Fibroblast of skin of abdomen (primary cell): ENCODE data around the gene AURKAIP1.

ENCODE experiments used
- DNase-seq: peaks from one replicate; pipeline ENCODE4 v3.0.0-alpha.2; 2013

Gene AURKAIP1

DNA sequence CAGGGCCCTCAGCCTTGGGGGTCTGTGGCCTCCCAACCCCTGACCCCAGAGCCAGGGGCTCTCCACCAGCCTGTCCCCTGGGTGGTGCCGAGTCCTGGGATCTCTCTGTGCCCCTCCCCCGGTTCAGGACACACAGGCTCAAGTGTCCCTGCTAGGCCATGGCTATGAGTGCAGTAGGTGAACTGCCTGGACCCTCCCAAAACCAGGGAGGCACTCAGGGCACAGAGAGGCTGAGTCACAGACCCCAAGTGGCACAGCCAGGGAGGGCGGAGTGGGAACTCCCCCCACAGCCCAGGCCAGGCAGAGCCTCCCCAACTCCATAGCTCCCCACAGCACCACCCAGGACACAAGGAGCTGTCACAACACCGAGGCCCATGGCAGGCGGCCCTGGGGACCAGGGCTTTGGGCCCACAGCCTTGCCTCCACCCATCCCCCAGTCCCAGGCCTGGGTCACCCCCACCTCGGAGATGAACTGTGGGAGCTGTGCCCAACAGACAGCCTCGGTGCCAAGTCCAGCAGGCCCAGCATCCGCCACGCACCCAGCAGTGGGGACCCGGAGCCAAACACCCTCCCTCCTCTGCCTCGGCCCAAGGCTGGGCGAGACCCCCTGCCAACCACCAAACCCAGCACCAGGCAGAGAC lies 29.0 kb downstream of the AURKAIP1 start:
- no peak for DNase-seq

DNA sequence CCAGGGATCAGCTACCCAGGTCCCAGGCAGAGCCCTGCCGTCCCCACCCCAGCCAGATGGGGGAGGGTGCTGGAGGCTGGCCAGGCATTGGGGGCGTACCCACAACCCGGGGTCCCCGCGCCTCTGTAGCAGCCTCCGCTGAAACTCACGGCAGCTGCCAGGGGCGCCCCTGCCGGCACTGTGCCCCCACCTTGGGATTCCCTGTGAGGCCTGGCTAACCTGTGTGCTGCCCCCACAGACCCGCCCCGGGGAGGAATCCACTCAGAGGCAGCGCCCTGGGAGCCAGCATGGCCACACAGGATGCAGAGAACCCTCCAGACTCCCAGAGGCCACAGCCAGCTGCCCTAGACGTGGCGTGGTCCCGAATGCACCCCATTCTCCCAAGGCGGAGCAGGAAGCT lies 29.6 kb downstream of the AURKAIP1 start:
- DNase-seq: no peak

DNA sequence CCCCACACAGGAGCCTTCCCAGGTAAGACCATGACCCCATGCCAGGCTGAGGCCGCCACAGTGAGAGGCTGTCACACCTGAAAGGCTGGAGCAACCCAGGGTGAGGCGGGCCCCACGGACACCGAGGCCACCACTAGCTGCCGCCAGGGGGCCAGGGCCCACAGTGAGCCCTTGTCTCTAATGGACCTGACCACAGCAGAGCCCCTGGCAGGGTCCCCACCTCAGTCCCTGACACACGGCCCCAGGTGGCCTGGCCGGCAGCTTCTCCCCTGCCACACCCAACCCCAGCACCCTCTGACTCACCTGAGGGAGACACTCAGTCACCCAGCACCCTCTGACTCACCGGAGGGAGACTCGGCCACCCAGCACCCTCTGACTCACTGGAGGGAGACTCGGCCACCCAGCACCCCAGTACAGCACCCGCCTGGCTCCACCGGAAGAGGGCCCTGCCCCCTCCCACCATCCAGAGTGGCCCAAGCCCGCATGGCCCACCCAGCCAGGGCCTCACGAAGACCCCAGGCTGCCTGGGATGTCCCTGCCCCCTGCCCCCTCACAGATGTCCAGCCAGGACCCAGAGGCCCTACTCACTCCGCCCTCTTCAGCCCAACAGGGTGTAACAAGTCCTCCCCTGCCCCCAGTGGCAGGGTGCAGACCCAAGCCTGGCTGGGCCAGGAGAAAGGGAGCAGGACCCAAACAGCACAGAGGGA lies 30.2 kb downstream of the AURKAIP1 start:
- peak; percentile 51 for DNase-seq

- no peak for DNase-seq
These were observed 31.1 kb downstream of the AURKAIP1 start for GRCh38 chr1:1343811-1344421.

- DNase-seq: no peak
These were observed 32.4 kb downstream of the AURKAIP1 start for GRCh38 chr1:1342584-1343115.

DNA sequence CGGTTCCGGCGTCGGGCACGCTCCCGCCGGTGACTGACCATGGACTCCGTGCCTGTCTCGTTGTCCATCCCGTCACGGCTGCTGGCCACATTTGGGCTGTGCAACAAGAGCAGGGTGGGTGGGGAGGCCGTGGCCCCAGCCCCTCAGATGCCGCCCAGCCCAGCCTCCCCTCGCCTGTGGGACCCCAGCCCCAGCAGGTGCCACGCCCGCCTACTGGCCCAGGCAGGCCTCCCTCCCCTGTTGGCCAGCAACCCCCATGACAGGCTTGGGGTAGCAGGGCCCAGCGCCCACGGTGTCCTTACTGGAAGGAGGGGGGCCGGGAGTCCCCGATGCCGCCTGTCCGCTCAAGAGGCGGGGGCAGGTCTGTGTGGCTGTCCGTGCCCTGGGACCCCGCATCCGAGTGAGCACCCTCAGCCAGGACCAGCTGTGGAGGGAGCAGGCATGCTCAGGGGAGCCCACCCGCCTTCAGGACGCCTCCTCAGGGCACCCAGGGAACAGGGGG lies 32.9 kb downstream of the AURKAIP1 start:
- DNase-seq: no peak

DNA sequence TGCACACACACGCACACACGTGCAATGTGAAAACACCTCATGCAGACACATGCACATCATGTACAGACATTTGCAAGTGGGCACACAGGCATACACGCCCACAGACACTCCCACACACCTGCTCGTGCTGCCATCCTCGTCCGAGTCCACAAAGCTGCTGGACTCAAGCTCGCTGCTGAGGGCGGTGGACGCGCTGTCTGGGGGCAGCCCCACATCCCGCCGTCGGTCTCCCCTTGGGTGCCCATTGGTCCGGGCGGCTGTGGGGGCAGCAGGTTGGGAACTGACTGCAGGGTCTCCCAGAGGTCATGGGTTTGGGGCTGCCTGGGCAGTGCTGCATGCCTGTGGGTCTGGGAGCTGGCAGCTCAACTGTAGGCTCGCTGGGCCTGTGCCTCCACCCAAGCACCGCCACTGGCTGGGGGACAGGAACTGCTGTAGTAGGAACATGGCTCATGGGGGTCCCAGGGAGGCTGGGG lies 33.4 kb downstream of the AURKAIP1 start:
- DNase-seq: no peak

DNA sequence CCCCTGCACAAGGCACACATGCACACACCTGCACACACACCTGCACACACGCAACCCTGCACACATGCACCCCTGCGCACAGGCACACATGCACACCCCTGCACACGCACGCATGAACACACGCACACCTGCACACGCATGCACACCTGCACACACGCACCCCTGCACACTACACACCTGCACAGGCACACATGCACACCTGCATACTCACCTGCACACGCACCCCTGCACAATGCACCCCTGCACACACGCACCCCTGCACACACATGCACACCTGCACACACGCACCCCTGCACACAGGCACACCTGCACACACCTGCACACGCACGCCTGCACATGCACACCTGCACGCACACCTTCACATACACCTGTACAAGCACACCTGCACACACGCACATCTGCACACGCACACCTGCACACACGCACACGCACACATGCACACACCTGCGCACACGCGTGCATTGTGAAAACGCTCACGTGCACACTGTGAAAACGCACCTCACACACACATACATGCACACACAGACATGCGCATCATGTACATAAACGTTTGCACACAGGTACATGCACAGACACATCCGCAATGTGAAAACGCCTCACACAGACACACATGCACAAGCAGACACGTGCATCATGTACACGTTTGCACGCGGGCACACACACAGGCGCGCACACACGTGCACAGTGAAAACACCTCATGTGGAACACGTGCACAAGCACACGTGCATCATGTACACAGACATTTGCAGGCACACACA lies 34.0 kb downstream of the AURKAIP1 start:
- DNase-seq: no peak

- DNase-seq: no peak
These were observed 34.8 kb downstream of the AURKAIP1 start for GRCh38 chr1:1340185-1340584.

- no peak for DNase-seq
These were observed 36.7 kb downstream of the AURKAIP1 start for GRCh38 chr1:1338278-1338677.

- DNase-seq: no peak
These were observed 37.2 kb downstream of the AURKAIP1 start for GRCh38 chr1:1337793-1338147.

DNA sequence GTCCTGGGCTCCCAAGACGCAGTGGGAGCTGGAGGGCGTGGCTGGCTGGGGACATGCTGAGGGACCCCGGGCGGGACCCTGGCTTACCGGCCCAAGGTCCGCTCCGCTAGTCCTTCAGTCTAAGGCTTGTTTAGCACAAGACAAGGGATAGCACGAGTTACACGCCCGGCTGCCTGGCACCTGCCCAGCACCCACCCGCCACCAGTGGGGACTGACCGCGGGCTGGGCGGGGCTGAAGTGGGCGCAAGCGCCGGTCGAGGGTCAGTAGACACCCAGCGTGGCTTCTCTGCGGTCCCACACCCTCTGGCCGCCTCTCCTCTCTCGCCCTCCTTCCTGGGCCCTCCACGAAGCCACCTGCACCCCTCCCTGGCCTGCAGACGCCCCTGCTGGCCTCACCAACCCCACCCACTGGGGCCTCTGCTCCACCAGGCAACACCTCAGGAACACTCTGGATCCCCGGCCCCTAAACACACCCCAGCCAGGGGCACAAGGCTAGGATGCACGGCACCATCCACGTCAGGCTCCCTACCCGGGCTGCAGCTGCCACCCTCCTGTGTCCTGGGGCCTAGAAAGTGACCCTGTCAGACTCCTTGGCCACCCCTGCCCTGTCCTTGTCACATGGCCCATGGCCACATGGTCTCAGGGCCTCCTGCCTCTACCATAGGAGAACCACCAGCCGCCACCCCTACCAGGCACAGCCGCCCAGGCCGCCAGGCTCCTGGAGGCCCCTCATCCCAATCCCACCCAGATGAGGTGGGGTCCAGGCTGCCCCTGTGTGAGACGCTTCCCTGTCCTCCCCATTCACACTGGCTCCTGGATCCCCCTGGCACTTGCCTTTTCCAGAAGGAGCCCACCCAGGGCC lies 37.8 kb downstream of the AURKAIP1 start:
- DNase-seq: no peak

- no peak for DNase-seq
These were observed 38.6 kb downstream of the AURKAIP1 start for GRCh38 chr1:1336446-1336845.

- DNase-seq: no peak
These were observed 39.2 kb downstream of the AURKAIP1 start for GRCh38 chr1:1335792-1336248.

GRCh38 chr1:1335283-1335682 lies 39.7 kb downstream of the AURKAIP1 start:
- no peak for DNase-seq

DNA sequence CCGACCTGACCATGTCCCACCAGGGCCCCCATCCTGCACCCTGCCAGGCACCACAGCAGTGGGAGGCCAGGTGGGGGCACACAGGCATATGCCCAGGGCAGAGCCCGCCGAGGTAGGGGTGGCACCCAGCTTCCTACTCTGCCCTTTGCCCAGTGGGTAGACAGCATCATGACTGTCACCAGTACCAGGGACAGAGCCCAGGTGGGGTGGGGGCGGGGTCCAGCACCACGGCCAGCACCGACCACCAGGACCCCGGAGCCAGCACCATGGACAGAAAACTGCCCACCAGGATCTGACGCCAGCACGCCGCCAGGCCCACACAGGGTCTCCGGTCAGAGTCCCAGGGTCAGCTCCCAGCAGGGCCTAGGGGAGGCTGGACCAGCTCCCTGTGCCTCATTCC lies 40.2 kb downstream of the AURKAIP1 start:
- no peak for DNase-seq

GRCh38 chr1:1333551-1334241 lies 41.3 kb downstream of the AURKAIP1 start:
- no peak for DNase-seq

DNA sequence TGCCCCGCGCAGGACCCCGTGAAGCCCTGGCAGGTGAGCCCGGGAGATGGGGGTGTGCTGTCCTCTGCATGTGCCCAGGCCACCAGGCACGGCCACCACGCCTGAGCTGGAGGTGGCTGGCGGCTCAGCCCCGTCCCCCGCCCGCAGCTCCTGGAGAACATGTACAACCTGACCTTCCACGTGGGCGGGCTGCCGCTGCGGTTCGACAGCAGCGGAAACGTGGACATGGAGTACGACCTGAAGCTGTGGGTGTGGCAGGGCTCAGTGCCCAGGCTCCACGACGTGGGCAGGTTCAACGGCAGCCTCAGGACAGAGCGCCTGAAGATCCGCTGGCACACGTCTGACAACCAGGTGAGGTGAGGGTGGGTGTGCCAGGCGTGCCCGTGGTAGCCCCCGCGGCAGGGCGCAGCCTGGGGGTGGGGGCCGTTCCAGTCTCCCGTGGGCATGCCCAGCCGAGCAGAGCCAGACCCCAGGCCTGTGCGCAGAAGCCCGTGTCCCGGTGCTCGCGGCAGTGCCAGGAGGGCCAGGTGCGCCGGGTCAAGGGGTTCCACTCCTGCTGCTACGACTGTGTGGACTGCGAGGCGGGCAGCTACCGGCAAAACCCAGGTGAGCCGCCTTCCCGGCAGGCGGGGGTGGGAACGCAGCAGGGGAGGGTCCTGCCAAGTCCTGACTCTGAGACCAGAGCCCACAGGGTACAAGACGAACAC lies 42.1 kb downstream of the AURKAIP1 start:
- DNase-seq: no peak

- no peak for DNase-seq
These were observed 42.8 kb downstream of the AURKAIP1 start for GRCh38 chr1:1332031-1332755.
